WERI-Rb-1 (cell line): ENCODE measurements around the gene SEC14L3.
A peak's percentile ranks its signal among the peaks of the same experiment; 100 is the strongest.

Experiments used
- DNase-seq: peaks from one replicate; pipeline ENCODE4 v3.0.0-alpha.2; 2020
- H3K27ac ChIP-seq: fragments of 250-450 bp; sonication (Bioruptor Pico); 2 replicates; pipeline ENCODE4 v1.5.1; 2020; ENCODE audit warnings: mild to moderate bottlenecking, moderate library complexity
- H3K27me3 ChIP-seq: fragments of 250-450 bp; sonication (Bioruptor Pico); 2 replicates; pipeline ENCODE4 v1.5.1; 2021; ENCODE audit warnings: mild to moderate bottlenecking, low read depth, moderate library complexity; ENCODE audit not compliant: insufficient read depth, severe bottlenecking
- H3K36me3 ChIP-seq: fragments of 250-450 bp; sonication (Bioruptor Pico); 2 replicates; pipeline ENCODE4 v1.5.1; 2020; ENCODE audit warnings: mild to moderate bottlenecking, moderate library complexity
- H3K4me3 ChIP-seq: 2 replicates; pipeline ENCODE4 v1.5.1; 2011; ENCODE audit warnings: low read depth, mild to moderate bottlenecking, control low read depth, low read length
- H3K9me3 ChIP-seq: fragments of 250-450 bp; sonication (Bioruptor Pico); 2 replicates; pipeline ENCODE4 v1.5.1; 2021; ENCODE audit warnings: mild to moderate bottlenecking, moderate library complexity; ENCODE audit not compliant: severe bottlenecking
- CTCF ChIP-seq: IDR thresholded peaks from 2 replicates; pipeline ENCODE4 v1.5.1; 2011; ENCODE audit warnings: low read depth, mild to moderate bottlenecking, control low read depth, inconsistent platforms, low read length

SEC14L3 gene

GRCh38 chr22:30426388-30427353, 45.1 kb downstream of the SEC14L3 start:
- peak; percentile 83 for DNase-seq
- Histone ChIP-seq H3K27me3 (no peaks in the 10 kb centered on the region), H3K4me3 (peak overlapping the region; percentile 90), H3K36me3 (peaks cover 13% of the 10 kb centered on the region), H3K27ac (no peak overlapping the region; the same call in 1 of the 2 replicates), H3K9me3 (no peaks in the 10 kb centered on the region)
- peak; percentile 85 for TF ChIP-seq CTCF

- TF ChIP-seq CTCF, result 0 out of 2 replicates have a peak, but pooled peaks have one; percentile 4
- Histone ChIP-seq H3K27me3 (no peaks in the 10 kb centered on the region), H3K27ac (peak within 1 kb of the TSS; percentile 78), H3K9me3 (no peaks in the 10 kb centered on the region), H3K36me3 (peaks cover 19% of the 10 kb centered on the region), H3K4me3 (peak within 1 kb of the TSS; percentile 90)
- peak; percentile 83 for DNase-seq
Observed at GRCh38 chr22:30425616-30426387, 46.0 kb downstream of the SEC14L3 start, which contains the start of gene MTFP1. Gene MTFP1 (plus strand): TSS chr22:30425768. CDS start chr22:30425880, 112 bp downstream.

- peak overlapping the region; percentile 90 for H3K4me3 ChIP-seq
- peaks cover 20% of the 10 kb centered on the region for H3K36me3 ChIP-seq
- no peak for DNase-seq
- TF ChIP-seq CTCF, result no peak
- no peaks in the 10 kb centered on the region for H3K27me3 ChIP-seq
- H3K9me3 ChIP-seq, result no peaks in the 10 kb centered on the region
- H3K27ac ChIP-seq, result peak overlapping the region; percentile 78
Observed at GRCh38 chr22:30425327-30425615, 46.5 kb downstream of the SEC14L3 start.

- peak; percentile 79 for DNase-seq
- no peaks in the 10 kb centered on the region for H3K9me3 ChIP-seq
- peak overlapping the region; percentile 90 for H3K4me3 ChIP-seq
- TF ChIP-seq CTCF, result peak; percentile 41
- peak overlapping the region; percentile 78 for H3K27ac ChIP-seq
- H3K27me3 ChIP-seq, result no peaks in the 10 kb centered on the region
- peaks cover 23% of the 10 kb centered on the region for H3K36me3 ChIP-seq
Observed at GRCh38 chr22:30424534-30425326, 47.1 kb downstream of the SEC14L3 start.

DNA sequence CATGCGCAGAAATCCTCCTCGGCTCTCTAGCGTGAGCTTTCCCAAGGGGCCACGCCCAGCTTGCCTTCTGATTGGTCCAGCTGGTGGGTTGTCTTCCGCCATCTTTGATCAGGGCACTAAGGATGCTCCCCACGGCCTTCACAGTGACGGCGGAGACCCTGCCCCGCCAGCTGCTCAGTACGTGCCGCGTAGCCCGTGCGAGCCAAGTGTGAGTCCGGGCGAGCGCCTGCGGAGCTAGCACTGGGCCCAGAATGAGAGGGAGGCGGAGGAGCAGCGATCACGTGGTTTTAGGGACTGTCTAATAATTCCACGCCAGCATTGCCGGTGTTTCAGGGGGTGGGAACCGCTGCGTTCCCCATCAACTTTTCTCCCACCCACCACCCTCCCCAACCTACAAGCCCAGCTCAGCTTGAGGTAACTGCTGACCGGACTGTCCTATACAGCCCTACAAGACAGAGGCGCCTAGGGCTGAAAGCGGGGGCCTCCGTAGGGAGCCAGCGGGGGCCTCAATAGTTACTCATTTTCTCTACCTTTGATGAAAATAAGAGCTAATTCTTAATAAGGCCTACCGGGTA, 47.8 kb downstream of the SEC14L3 start:
- TF ChIP-seq CTCF, result no peak
- peak overlapping the region; percentile 91 for H3K27ac ChIP-seq
- H3K36me3 ChIP-seq, result peaks cover 28% of the 10 kb centered on the region
- H3K27me3 ChIP-seq, result no peaks in the 10 kb centered on the region
- no peaks in the 10 kb centered on the region for H3K9me3 ChIP-seq
- peak; percentile 99 for DNase-seq
- peak overlapping the region; percentile 90 for H3K4me3 ChIP-seq
